T-helper 2 cell (primary cell): ENCODE measurements around the gene PDE1A.

Experiments used
- DNase-seq, 5 experiments: peaks; one replicate each; pipeline versions ENCODE4 v3.0.0 to v3.0.0-alpha.2; 2012 to 2022

Gene PDE1A

DNA sequence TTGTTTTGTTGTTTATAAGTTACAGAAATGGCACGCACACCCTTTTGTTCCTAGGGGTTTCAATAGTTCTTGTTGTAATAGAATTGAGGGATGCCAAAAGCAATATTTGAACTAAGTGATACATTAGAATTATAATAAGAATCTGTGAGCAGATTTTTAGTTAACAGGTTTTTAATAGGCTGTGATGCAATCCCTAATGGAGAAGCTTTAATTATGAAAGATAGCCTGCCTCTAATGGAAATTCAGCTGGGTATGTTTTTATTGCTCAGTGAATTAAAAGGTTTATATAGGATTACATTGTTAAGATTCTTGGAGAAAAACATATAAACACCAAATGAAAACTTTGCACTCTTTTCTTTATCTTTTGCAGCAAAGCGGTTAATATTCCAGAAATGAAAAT lies 310.1 kb downstream of the PDE1A start:
- no peak for DNase-seq

DNA sequence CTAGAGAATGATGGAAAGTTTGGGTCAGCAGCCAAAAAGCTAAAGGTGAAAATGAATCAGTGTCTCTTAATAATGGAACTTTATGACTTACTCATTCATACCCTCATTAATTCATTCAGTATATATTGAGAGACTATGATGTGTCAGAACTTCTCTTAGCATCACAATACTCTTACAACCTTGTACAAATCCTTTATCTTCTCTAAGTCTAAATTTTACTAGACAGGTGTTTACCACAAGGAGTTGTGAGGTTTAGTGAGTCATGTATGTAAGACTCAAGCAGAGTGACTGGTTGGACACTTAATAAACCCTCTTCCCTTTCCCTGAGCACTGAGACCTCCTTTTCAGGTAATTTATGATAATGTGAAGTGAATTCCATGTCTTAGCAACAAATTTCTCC lies 311.6 kb downstream of the PDE1A start:
- no peak for DNase-seq

DNA sequence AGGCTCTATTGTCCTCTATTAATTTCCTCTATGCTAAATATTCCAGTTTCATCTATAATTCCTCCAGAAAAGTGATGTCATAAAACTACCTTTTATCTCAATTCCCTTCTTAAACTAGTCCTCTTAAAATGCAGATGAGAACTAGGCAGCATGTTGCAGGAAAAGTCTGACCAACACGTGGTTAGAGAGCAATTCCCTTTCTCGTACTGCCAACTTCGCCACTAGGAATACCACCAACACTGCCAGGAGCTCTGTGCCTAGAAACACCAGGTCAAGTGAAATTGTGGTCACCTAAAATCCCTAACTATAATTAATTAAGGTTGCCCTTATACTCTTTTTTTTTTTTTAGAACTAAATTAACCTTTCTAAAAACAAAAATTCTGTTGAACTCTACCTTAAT lies 313.5 kb downstream of the PDE1A start:
- DNase-seq, result no peak

DNA sequence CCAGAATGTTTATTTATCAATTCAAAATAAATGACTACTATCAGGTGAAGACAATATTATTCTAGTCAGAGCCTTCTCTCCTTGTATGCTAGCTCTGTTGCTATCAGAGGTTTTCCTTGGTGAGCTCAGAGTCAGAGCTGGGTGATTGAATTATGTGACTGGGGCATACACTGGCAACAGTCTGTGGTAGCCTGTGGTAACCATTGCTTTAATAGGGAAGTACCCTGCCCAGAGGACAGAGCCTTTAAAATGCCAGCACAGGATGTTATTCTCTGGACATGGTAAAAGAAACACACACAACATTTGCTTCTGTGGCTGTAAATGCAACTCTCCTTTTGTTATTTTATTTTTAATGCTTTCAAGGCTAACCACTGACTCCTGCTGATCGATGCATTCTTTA lies 316.5 kb downstream of the PDE1A start:
- no peak for DNase-seq

DNA sequence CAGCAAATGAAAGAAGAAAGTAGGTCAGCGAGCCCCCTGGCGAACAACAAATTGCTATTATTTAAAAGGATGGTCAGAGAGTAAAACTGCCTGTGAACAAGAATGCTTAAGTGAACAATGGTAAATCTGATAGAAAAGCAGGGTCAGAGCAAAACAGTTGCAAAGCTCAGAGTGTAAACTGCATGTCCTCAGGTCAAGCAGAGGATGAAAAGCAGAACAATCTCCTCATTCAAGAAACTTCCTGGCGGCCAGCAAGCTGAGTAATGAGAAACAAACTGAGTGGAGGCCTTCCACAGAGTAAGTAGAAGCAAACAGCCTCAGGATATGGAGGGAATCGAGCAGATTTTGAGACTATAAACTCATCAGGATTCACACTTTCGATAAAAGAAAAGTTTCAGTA lies 323.3 kb downstream of the PDE1A start:
- DNase-seq, result no peak

DNA sequence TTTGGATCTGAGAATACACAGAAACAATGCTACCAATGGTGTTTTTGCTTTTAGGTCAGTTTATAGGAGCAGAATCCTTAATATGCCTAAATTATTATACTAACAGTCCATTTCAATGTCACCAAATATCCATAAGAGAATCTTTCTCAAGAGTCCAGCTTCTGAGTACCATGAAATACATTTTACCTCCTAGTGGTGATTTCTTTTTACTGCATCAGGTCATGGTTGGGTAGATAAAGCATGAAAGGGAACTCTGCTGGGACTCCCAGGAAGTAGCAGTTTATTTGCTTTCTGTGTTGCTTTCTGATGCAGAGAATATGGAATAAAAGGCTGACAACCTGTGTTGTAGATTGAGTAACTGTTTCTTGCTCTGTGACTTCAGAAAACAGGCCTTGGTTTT lies 325.6 kb downstream of the PDE1A start:
- peak in 1 of 5 experiments; percentile 1 for DNase-seq

DNA sequence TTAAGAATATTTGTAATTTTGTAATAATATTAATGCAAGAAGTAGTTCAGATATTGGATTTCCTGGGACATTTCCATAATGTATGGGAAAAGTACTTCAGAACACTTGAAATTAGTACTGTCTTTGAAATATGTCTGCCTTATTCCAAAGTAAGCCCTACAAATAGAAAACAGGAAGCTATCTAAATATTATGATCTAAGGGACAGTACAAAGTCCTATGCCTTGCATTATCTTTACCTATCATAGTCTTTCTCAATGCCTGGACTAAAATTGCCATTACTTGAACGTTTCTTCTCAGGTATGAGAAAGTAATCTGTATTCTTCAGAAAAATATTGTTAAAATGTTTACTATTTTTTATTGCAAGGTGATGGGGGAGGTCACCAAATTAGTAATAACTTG lies 328.2 kb downstream of the PDE1A start:
- DNase-seq, result no peak

DNA sequence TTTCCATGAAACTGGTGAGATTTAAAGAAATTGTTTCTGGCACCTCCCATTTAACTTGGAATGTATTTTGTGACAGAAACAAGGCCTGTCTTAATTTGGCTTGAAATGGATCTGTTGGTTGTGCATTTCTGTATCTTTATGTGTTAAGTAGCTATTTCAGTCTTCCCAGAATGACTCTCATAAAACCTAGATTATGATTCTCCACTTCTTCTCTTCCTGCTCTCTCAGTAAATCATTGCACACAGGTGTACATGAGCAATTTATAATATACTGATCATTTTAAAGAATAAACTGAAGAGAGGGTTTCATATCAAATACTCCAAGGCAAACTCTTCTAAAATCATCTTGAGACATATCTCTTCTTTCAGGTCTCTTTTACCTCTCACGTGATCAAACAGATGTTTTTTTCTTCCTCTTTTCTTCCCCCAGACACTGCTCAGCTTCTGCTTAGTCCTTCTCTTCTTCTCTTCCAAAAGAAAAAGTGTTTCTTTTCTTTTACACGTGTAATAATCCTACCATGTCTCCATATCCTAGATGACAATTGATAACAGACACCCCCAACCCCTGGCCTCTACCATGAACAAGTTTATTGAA lies 329.2 kb downstream of the PDE1A start:
- DNase-seq, result no peak

DNA sequence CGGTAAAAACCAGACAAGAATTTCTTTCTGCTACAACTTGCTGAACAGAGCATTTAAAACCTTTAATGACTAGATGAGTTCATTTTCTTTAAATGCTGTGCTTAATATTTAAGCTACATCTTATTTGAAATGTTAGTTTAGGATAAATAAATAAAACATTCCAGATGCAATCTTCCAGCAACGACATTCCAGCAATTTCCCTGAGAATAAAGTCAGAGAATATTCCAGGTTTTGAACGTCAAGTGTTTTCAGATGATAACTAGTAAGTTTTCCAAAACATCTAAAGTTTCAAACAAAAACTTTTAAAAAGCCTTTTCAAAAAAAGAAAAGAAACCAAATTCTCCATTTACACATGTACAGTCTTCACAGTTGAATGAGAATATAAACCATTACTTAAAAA lies 336.4 kb downstream of the PDE1A start:
- DNase-seq, result no peak
